ENCODE measurements around the gene NDNF. TPM values are rescaled to one million over a fixed set of nuclear protein-coding genes. Genes with fewer than 3 reads are reported as not detected.

Gene NDNF
- total and polyA plus RNA-seq, 2 donors (not counting 3 experiments of a cell fraction or from before 2014, with no cell fraction given), result not detected

DNA sequence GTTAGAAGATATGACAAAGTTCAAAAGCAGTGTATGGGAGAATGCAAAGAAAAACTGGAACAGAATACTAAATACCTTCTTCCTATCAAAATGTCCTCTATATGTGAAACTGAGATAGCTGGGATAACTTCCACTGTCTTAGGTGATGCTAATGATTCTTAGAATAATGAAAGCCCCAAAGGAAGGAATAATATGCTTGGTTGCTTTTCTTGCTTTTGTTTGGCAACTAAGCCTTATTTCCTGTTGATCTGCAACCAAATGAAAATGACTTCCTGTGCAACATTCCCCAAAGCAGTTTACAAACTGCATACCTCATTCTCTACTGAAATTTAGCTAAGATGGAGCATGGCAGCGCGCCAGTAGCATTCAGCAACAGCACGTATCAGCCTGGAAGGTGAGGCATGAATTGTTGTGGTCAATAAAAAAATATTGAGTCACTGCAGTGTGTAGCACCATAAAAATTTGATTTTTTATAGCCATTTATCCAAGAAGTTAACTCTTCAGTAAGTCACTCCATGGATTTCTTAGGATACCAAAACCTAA is 18.7 kb downstream of the NDNF start:
- Histone ChIP-seq H3K4me1 (ENCODE audit: control insufficient read depth, extremely low read depth, insufficient read depth, low read length) (no peaks in the 10 kb centered on the region), H3K36me3 (ENCODE audit: control insufficient read depth in 2 of 2, extremely low read depth in 1 of 2, insufficient read depth in 2 of 2, low read length in 2 of 2) (no peaks in the 10 kb centered on the region), H4K20me1 (replicated peaks; ENCODE audit: control insufficient read depth, extremely low read depth, insufficient read depth, low read length) (no peaks in the 10 kb centered on the region), H2AFZ (ENCODE audit: low read depth, low read length) (no peak overlapping the region), H3K9me1 (replicated peaks; ENCODE audit: control insufficient read depth, extremely low read depth, insufficient read depth, low read length) (no peaks in the 10 kb centered on the region), H3K9ac (replicated peaks; ENCODE audit: extremely low read depth, insufficient read depth, low read length) (no peak overlapping the region), H3K4me3 (replicated peaks in 1 of 3; ENCODE audit: insufficient read depth in 1 of 3, low read depth in 1 of 3, low read length in 3 of 3) (no peak overlapping the region), H3K4me2 (ENCODE audit: insufficient read depth, low read length) (no peak overlapping the region), H3K27ac (ENCODE audit: insufficient read depth, low read depth, low read length) (no peak overlapping the region), H3K9me3 (replicated peaks; ENCODE audit: control insufficient read depth, insufficient read depth, low read length) (no peaks in the 10 kb centered on the region), H3K79me2 (ENCODE audit: control insufficient read depth, insufficient read depth, low read length) (no peaks in the 10 kb centered on the region), H3K27me3 (ENCODE audit: control insufficient read depth in 2 of 2, insufficient read depth in 2 of 2, low read length in 2 of 2) (no peaks in the 10 kb centered on the region)
- dilution Hi-C loops (cut with MboI; ENCODE audit: extremely low pct_ligation_motif_present, low sequenced_read_pairs), result no loop called here
- FAIRE-seq (no peak), DNase-seq (ENCODE audit: low read depth, low spot score) (no peak)
- BruUV-seq (replicated peaks), result no TSS peak
- intact Hi-C loops (cut with micrococcal nuclease), result loop anchor here (5.0 kb wide), 1 partner anchor 896 kb away; no protein-coding TSS in a partner anchor
- TF ChIP-seq POLR2AphosphoS5 (IDR thresholded peaks at IDR 0.05; ENCODE audit: insufficient read depth, low read depth, low read length) (no peak), FOS (IDR thresholded peaks at IDR 0.05; ENCODE audit: borderline replicate concordance, insufficient read depth, low read length) (no peak), MYC (IDR thresholded peaks at IDR 0.05; ENCODE audit: low read depth, low read length) (no peak), JUN (IDR thresholded peaks at IDR 0.05; ENCODE audit: borderline replicate concordance, insufficient read depth, insufficient read length, low read depth) (no peak), GATA2 (IDR thresholded peaks at IDR 0.05; ENCODE audit: insufficient read depth, insufficient read length, low read depth, low read length) (no peak), EZH2 (IDR thresholded peaks at IDR 0.05; ENCODE audit: borderline replicate concordance, low read depth, low read length, severe bottlenecking) (no peak), POLR2A (IDR thresholded peaks at IDR 0.05; ENCODE audit: low read depth, low read length) (no peak)
- TF ChIP-seq, protein P1, sequence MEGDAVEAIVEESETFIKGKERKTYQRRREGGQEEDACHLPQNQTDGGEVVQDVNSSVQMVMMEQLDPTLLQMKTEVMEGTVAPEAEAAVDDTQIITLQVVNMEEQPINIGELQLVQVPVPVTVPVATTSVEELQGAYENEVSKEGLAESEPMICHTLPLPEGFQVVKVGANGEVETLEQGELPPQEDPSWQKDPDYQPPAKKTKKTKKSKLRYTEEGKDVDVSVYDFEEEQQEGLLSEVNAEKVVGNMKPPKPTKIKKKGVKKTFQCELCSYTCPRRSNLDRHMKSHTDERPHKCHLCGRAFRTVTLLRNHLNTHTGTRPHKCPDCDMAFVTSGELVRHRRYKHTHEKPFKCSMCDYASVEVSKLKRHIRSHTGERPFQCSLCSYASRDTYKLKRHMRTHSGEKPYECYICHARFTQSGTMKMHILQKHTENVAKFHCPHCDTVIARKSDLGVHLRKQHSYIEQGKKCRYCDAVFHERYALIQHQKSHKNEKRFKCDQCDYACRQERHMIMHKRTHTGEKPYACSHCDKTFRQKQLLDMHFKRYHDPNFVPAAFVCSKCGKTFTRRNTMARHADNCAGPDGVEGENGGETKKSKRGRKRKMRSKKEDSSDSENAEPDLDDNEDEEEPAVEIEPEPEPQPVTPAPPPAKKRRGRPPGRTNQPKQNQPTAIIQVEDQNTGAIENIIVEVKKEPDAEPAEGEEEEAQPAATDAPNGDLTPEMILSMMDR (IDR thresholded peaks at IDR 0.05; ENCODE audit: extremely low read depth in 1 of 2, insufficient read depth in 1 of 2, low read depth in 1 of 2, low read length in 2 of 2), result no peak
- TF ChIP-seq, protein P2, sequence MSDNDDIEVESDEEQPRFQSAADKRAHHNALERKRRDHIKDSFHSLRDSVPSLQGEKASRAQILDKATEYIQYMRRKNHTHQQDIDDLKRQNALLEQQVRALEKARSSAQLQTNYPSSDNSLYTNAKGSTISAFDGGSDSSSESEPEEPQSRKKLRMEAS (IDR thresholded peaks at IDR 0.05; ENCODE audit: insufficient read depth, insufficient read length), result no peak
- ChIA-PET CTCF (no interaction called here), POLR2A (no interaction called here)
